Small intestine (tissue), 7 donors: ENCODE measurements around the gene LSMEM2. TPM values are rescaled to one million over a fixed set of nuclear protein-coding genes. Genes with fewer than 3 reads are reported as not detected.

ENCODE experiments used
- DNase-seq, 2 donors: peaks; one replicate each; pipeline versions ENCODE4 v3.0.0 to v3.0.0-alpha.2; 2013
- FAIRE-seq: peaks from 2 replicates; lab custom pipeline; 2012; peaks lifted over from hg19 to GRCh38; lab: Jason Lieb, UNC
- H3K27ac ChIP-seq, 3 donors: one replicate each; pipeline ENCODE4 v1.5.1; 2013; ENCODE audit warnings: low read length in 2 of 3, mild to moderate bottlenecking in 2 of 3, control low read depth in 1 of 3, inconsistent platforms in 1 of 3, low read depth in 1 of 3, moderate library complexity in 1 of 3
- H3K27me3 ChIP-seq, 3 donors: one replicate each; pipeline ENCODE4 v1.6.1; 2013; ENCODE audit warnings: low read length in 3 of 3, inconsistent platforms in 1 of 3; ENCODE audit not compliant: control insufficient read depth in 3 of 3, insufficient read depth in 3 of 3
- H3K36me3 ChIP-seq, 3 donors: one replicate each; pipeline ENCODE4 v1.6.1; 2013; ENCODE audit warnings: low read length in 3 of 3, inconsistent platforms in 1 of 3, low read depth in 1 of 3, mild to moderate bottlenecking in 1 of 3, moderate library complexity in 1 of 3; ENCODE audit not compliant: control insufficient read depth in 3 of 3, insufficient read depth in 2 of 3
- H3K4me1 ChIP-seq, 3 donors: one replicate each; pipeline ENCODE4 v1.6.1; 2013; ENCODE audit warnings: low read length in 2 of 3, inconsistent platforms in 1 of 3, low read depth in 1 of 3, mild to moderate bottlenecking in 1 of 3, moderate library complexity in 1 of 3; ENCODE audit not compliant: control insufficient read depth in 3 of 3, insufficient read depth in 2 of 3
- H3K4me3 ChIP-seq, 3 donors: one replicate each; pipeline ENCODE4 v1.5.1; 2013; ENCODE audit warnings: low read length in 3 of 3, control low read depth in 1 of 3, inconsistent platforms in 1 of 3, low read depth in 1 of 3, mild to moderate bottlenecking in 1 of 3, moderate library complexity in 1 of 3
- H3K9me3 ChIP-seq, 2 donors: one replicate each; pipeline ENCODE4 v1.6.1; 2013; ENCODE audit warnings: low read depth in 1 of 2, low read length in 1 of 2; ENCODE audit not compliant: control insufficient read depth in 2 of 2, insufficient read depth in 1 of 2
- WGBS, 3 donors: extraction: QIAGEN DNeasy Blood & Tissue Kit; methylation state at CpG; one replicate each; pipeline ENCODE4 v1.1.7; 2013; 5-methylcytosine and 5-hydroxymethylcytosine counted together
- polyA plus RNA-seq, 4 donors: library from polyadenylated mRNA; stranded (reverse) in 3 of 4; unstranded in 1 of 4; fragments of 200-250 nt in 3 of 4; fragments of 120-200 nt in 1 of 4; gene quantifications; one replicate each; pipeline versions ENCODE4 v1.2.1 to v1.2.3, GENCODE V29; 2013
- donor health status: healthy with polysubstance abuse.
- donor health status: control.
- donor health status: control.
- donor health status: Bipolar disorder and iron deficiency.
- donor health status: healthy.

LSMEM2 gene
- polyA plus RNA-seq, 4 donors, result 0.21 to 0.54 (median 0.30) TPM; not detected in 1

DNA sequence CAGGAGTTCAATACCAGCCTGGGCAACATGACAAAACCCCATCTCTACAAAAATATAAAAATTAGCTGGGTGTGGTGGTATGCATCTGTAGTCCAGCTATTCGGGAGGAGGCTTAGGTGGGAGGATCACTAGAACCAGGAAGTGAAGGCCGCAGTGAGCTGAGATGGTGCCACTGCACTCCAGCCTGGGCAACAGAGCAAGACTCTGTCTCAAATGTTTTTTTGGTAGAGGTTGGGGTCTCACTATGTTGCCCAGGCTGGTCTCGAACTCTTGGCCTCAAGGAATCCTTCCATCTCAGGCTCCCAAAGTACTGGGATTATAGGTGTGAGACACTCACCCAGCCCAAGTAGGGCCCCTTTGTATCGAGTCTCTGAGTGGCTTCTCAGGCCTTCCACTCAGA, 15.2 kb downstream of the LSMEM2 start:
- Histone ChIP-seq H3K36me3 (peaks cover 0 to 41% (median 0%) of the 10 kb centered on the region in 3 donors), H3K4me1 (peaks cover 0 to 37% (median 5%) of the 10 kb centered on the region in 3 donors), H3K27me3 (no peaks in the 10 kb centered on the region), H3K4me3 (no peak overlapping the region), H3K9me3 (no peaks in the 10 kb centered on the region), H3K27ac (no peak overlapping the region)
- DNase-seq, result no peak
- FAIRE-seq, result no peak
- whole genome bisulfite sequencing, 3 donors, result 84 to 91% (median 88%) methylated on average over 4 of the region's 4 CpGs

GRCh38 chr3:50294492-50295403, 15.9 kb downstream of the LSMEM2 start:
- WGBS, 3 donors, result 92 to 94% (median 92%) methylated on average over 22 of the region's 22 CpGs
- H3K27me3 ChIP-seq, result no peaks in the 10 kb centered on the region
- peaks cover 0 to 34% (median 0%) of the 10 kb centered on the region in 3 donors for H3K36me3 ChIP-seq
- no peak for DNase-seq
- no peak overlapping the region for H3K4me3 ChIP-seq
- H3K4me1 ChIP-seq, result peaks cover 0 to 38% (median 5%) of the 10 kb centered on the region in 3 donors
- no peak for FAIRE-seq
- no peak overlapping the region for H3K27ac ChIP-seq
- no peaks in the 10 kb centered on the region for H3K9me3 ChIP-seq

DNA sequence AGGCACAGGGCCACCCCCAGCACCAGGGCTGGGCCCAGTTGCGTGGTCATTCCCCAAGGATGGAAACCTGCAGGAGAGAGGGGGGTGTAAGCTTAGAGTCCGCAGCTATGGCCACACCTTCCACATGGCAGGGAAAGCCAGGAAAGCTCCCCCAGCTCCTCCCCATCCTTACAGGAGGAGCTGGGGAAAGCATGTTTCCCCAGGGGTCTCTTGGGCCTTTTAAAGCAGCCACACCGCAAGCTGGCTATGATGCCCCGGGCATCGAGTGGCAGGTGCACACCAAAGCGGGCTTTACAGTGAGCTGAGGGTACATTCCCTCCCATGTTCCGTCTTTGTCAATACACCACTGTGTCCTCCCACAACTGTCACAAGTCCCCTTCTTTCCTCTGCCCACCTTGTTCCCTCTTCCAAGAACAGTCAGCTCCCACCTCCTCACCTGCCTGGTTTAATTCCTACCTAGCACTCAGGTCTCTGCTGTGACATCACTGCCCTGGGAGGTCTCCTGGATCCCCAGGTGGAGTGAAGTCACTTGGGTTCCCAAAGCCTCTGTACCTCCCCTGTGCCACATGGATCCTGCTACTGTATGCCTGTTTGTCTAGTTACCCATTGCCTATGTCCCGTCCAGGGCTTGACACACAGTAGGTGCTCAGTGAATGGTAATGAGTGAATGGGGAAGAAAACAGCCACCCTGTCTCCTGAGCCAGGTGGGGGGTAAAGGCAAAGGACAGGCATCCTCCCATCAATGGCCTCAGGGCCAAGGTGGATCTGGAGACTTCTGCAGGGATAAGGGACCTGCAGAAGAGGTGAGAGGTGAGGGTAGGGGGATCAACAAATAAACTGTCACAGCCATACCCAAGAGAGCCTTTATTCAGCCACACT, 16.9 kb downstream of the LSMEM2 start:
- no peak overlapping the region for H3K27ac ChIP-seq
- H3K36me3 ChIP-seq, result peaks cover 0 to 24% (median 0%) of the 10 kb centered on the region in 3 donors
- no peak for FAIRE-seq
- no peaks in the 10 kb centered on the region for H3K9me3 ChIP-seq
- DNase-seq, result no peak
- H3K4me1 ChIP-seq, result peaks cover 5 to 43% (median 9%) of the 10 kb centered on the region in 3 donors
- WGBS, 3 donors, result 87 to 92% (median 89%) methylated on average over 8 of the region's 8 CpGs
- H3K4me3 ChIP-seq, result no peak overlapping the region
- H3K27me3 ChIP-seq, result no peaks in the 10 kb centered on the region

- H3K9me3 ChIP-seq, result no peaks in the 10 kb centered on the region
- peaks cover 7 to 36% (median 9%) of the 10 kb centered on the region in 3 donors for H3K4me1 ChIP-seq
- no peak overlapping the region for H3K27ac ChIP-seq
- FAIRE-seq (no peak), DNase-seq (no peak)
- peaks cover 0 to 22% (median 0%) of the 10 kb centered on the region in 3 donors for H3K36me3 ChIP-seq
- no peak overlapping the region for H3K4me3 ChIP-seq
- 93 to 95% (median 94%) methylated on average over 18 of the region's 18 CpGs for WGBS, 3 donors
- no peaks in the 10 kb centered on the region for H3K27me3 ChIP-seq
These were observed 18.0 kb downstream of the LSMEM2 start for GRCh38 chr3:50296721-50297383.

DNA sequence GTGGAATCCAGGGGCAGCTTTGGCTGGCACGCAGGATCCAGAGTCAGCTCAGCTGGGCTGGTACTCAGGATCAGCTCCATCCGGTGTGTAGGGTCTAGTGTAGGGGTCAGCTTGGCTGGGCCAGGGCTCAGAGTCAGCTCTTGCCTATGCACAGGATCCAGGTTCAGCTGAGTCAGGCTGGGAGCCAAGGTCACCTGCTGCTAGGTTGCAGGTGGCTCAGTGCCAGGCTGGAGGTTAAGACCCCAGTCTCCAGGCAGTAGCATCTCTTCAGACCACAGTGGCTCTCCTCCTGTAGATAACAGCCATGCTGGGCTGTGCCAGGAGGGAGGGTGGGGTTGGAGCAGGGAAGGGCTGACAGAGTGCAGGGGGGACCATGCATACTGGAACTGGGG, 18.5 kb downstream of the LSMEM2 start:
- Histone ChIP-seq H3K4me3 (no peak overlapping the region), H3K4me1 (peaks cover 7 to 41% (median 9%) of the 10 kb centered on the region in 3 donors), H3K27me3 (no peaks in the 10 kb centered on the region), H3K9me3 (no peaks in the 10 kb centered on the region), H3K27ac (no peak overlapping the region), H3K36me3 (peaks cover 0 to 22% (median 0%) of the 10 kb centered on the region in 3 donors)
- DNase-seq, result no peak
- FAIRE-seq, result no peak
- WGBS, 3 donors, result 62 to 89% (median 88%) methylated on average over 2 of the region's 2 CpGs

GRCh38 chr3:50297896-50298725, 19.2 kb downstream of the LSMEM2 start:
- FAIRE-seq (no peak), DNase-seq (peak in 1 of 2 donors; percentile 38)
- Histone ChIP-seq H3K36me3 (peaks cover 0 to 22% (median 0%) of the 10 kb centered on the region in 3 donors), H3K9me3 (no peaks in the 10 kb centered on the region), H3K27me3 (no peaks in the 10 kb centered on the region), H3K4me1 (peaks cover 7 to 42% (median 9%) of the 10 kb centered on the region in 3 donors), H3K4me3 (peak overlapping the region in 2 of 3 donors; percentile 51 to 90), H3K27ac (peak overlapping the region in 2 of 3 donors; percentile 90 to 94)
- 48 to 50% (median 48%) methylated on average over 9 of the region's 9 CpGs for WGBS, 3 donors

DNA sequence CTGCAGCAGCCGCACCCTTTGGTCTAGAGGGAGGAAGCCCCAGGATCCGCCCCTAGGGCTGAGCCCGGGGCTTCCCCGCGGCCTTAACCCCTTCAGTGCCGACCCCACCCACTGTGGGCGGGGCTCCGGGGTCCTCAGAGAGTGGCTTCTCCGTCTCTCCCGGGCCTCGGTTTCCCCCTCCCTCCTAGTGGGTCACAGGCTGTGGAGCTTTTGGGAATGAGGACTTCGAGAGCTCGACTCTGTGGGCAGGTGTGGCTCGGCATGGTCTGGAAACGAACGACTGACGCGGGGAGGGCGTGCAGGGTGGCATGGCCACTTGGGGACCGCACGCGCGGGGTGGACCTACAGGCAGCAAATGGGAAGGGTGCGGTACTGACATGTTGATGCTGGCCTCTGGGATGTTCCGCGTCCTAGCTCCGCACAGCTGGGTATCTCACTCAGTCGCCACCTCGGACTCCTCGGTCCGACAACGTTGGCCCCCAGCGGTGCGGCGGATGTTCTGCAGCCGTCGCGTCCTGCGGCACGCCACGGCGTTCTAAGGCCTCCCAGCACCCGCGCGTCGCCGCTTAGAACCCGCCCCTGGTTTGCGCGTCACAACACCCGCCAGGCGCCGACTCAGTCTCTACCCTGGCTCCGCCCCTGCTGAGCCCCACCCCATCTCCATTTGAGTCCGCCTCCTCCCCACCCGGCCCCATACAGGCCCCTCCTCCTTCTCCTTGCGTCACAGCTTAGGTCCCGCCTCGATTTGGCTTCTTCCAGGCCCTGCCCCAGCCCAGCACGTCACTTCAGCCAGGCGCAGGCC, 20.1 kb downstream of the LSMEM2 start, which contains the start of the genes HYAL3 and NAA80:
Gene HYAL3, minus strand, starts transcription at position 570 of the 802 bp plus-strand sequence. CDS start 3,803 bp downstream, outside the sequence.
Gene NAA80, minus strand, starts transcription at position 570 of the 802 bp plus-strand sequence. CDS start 1,942 bp downstream, outside the sequence.
- H3K27me3 ChIP-seq, result no peaks in the 10 kb centered on the region
- peaks cover 7 to 47% (median 9%) of the 10 kb centered on the region in 3 donors for H3K4me1 ChIP-seq
- peaks cover 0 to 22% (median 0%) of the 10 kb centered on the region in 3 donors for H3K36me3 ChIP-seq
- H3K9me3 ChIP-seq, result no peaks in the 10 kb centered on the region
- peak within 1 kb of the TSS; percentile 90 to 94 (median 91) for H3K27ac ChIP-seq
- DNase-seq, result peak; percentile 100
- WGBS, 3 donors, result 0 to 1% (median 0%) methylated on average over 50 to 61 of the region's 61 CpGs
- peak; percentile 81 for FAIRE-seq
- peak within 1 kb of the TSS in 2 of 3 donors; percentile 51 to 90 for H3K4me3 ChIP-seq
